DND-41 (cell line): ENCODE results near the gene TMEM165.

Source experiments
- EZH2 ChIP-seq: IDR thresholded peaks from 3 replicates; pipeline ENCODE4 v1.6.1; 2012; ENCODE audit warnings: borderline replicate concordance, low read depth, mild to moderate bottlenecking, moderate library complexity, low read length, inconsistent platforms; ENCODE audit not compliant: severe bottlenecking
- TF ChIP-seq, protein P1 (sequence below): IDR thresholded peaks from 2 replicates; pipeline ENCODE4 v1.5.1; 2012; ENCODE audit warnings: borderline replicate concordance, low read length, moderate library complexity, mild to moderate bottlenecking; ENCODE audit not compliant: poor library complexity, severe bottlenecking; ENCODE audit errors: extremely low read depth

- TF ChIP-seq, protein P1, sequence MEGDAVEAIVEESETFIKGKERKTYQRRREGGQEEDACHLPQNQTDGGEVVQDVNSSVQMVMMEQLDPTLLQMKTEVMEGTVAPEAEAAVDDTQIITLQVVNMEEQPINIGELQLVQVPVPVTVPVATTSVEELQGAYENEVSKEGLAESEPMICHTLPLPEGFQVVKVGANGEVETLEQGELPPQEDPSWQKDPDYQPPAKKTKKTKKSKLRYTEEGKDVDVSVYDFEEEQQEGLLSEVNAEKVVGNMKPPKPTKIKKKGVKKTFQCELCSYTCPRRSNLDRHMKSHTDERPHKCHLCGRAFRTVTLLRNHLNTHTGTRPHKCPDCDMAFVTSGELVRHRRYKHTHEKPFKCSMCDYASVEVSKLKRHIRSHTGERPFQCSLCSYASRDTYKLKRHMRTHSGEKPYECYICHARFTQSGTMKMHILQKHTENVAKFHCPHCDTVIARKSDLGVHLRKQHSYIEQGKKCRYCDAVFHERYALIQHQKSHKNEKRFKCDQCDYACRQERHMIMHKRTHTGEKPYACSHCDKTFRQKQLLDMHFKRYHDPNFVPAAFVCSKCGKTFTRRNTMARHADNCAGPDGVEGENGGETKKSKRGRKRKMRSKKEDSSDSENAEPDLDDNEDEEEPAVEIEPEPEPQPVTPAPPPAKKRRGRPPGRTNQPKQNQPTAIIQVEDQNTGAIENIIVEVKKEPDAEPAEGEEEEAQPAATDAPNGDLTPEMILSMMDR: no peak
- TF ChIP-seq EZH2: no peak
These were observed 70.2 kb downstream of the TMEM165 start for GRCh38 chr4:55466001-55466400.
